ENCODE measurements around the gene LILRA2.

DNA sequence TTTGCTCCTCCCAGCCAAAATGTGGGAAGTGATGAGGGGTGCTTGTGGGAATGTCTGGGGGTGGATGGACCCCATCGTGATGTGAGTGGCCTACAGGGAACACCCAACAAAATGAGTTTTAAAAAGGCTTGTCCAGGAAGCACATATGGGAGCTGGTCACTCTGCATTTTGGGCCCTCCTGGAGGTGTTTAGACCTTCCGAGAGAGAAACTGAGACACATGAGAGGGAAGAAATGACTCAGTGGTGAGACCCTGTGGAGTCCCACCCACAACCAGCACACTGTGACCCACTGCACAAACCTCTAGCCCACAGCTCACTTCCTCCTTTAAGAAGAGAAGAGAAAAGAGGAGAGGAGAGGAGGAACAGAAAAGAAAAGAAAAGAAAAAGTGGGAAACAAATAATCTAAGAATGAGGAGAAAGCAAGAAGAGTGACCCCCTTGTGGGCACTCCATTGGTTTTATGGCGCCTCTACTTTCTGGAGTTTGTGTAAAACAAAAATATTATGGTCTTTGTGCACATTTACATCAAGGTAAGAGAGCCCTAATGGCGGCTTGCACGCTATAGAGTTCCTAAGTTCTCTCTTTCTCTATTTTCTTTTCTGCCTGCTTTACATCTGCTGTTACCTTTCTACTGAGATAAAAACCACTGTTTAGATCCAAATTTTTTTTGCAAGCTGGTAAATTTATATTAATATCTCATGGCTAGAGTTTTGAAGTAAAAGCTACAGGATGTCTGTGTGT lies 43.4 kb downstream of the LILRA2 start:
- no peak for TF ChIP-seq POLR2A (IDR thresholded peaks at IDR 0.05)
- no peak for TF ChIP-seq CTCF (IDR thresholded peaks at IDR 0.05)

Measured in breast epithelium (tissue), 3 donors.